H9 (cell line): Measurements from ENCODE around the gene SH3RF3. TPM values are rescaled to one million over a fixed set of nuclear protein-coding genes. Genes with fewer than 3 reads are reported as not detected.

Experiments used
- DNase-seq: peaks from one replicate; pipeline ENCODE4 v3.0.0-alpha.2; 2017
- H2AFZ ChIP-seq: one replicate; pipeline ENCODE4 v1.6.1; 2013; ENCODE audit warnings: mild to moderate bottlenecking, low read length, control low read depth, moderate library complexity
- H2AK5ac ChIP-seq: 2 replicates; pipeline ENCODE4 v1.6.1; 2013; ENCODE audit warnings: low read length, control low read depth, mixed read lengths; ENCODE audit not compliant: insufficient read length
- H2BK120ac ChIP-seq: one replicate; pipeline ENCODE4 v1.6.1; 2013; ENCODE audit warnings: low read depth, mild to moderate bottlenecking, low read length, control low read depth, inconsistent platforms; ENCODE audit not compliant: poor library complexity, severe bottlenecking
- H2BK12ac ChIP-seq: 2 replicates; pipeline ENCODE4 v1.6.1; 2013; ENCODE audit warnings: low read length, control low read depth, mixed read lengths, low read depth; ENCODE audit not compliant: insufficient read length
- H2BK15ac ChIP-seq: 2 replicates; pipeline ENCODE4 v1.6.1; 2013; ENCODE audit warnings: low read depth, low read length, control low read depth
- H2BK20ac ChIP-seq: one replicate; pipeline ENCODE4 v1.6.1; 2013; ENCODE audit warnings: low read depth, mild to moderate bottlenecking, low read length, control low read depth, inconsistent platforms; ENCODE audit not compliant: poor library complexity, severe bottlenecking
- H2BK5ac ChIP-seq: 2 replicates; pipeline ENCODE4 v1.6.1; 2013; ENCODE audit warnings: low read length, control low read depth, mixed read lengths; ENCODE audit not compliant: insufficient read length
- H3K14ac ChIP-seq: 2 replicates; pipeline ENCODE4 v1.6.1; 2013; ENCODE audit warnings: low read length, control low read depth; ENCODE audit not compliant: insufficient read depth
- H3K18ac ChIP-seq: 2 replicates; pipeline ENCODE4 v1.6.1; 2013; ENCODE audit warnings: low read depth, mild to moderate bottlenecking, mixed read lengths, low read length, control low read depth; ENCODE audit not compliant: insufficient read length
- H3K23ac ChIP-seq: 2 replicates; pipeline ENCODE4 v1.6.1; 2013; ENCODE audit warnings: low read length, control low read depth, mixed read lengths, low read depth; ENCODE audit not compliant: insufficient read length
- H3K23me2 ChIP-seq: 2 replicates; pipeline ENCODE4 v1.6.1; 2013; ENCODE audit warnings: low read depth, mild to moderate bottlenecking, mixed read lengths, low read length, control low read depth; ENCODE audit not compliant: insufficient read length, poor library complexity, severe bottlenecking
- H3K27ac ChIP-seq: 2 replicates; pipeline ENCODE4 v1.5.1; 2013; ENCODE audit warnings: low read length, control low read depth, mixed read lengths, low read depth; ENCODE audit not compliant: insufficient read length
- H3K27me3 ChIP-seq: 2 replicates; pipeline ENCODE4 v1.6.1; 2013; ENCODE audit warnings: low read length, control low read depth, inconsistent platforms; ENCODE audit not compliant: insufficient read depth
- H3K4ac ChIP-seq: 2 replicates; pipeline ENCODE4 v1.6.1; 2013; ENCODE audit warnings: low read depth, mild to moderate bottlenecking, control low read depth, inconsistent platforms, low read length, moderate library complexity
- H3K4me1 ChIP-seq: 2 replicates; pipeline ENCODE4 v1.6.1; 2013; ENCODE audit warnings: low read length, control low read depth, inconsistent platforms; ENCODE audit not compliant: insufficient read depth
- H3K4me2 ChIP-seq: 2 replicates; pipeline ENCODE4 v1.6.1; 2013; ENCODE audit warnings: low read length, control low read depth, mixed read lengths; ENCODE audit not compliant: insufficient read length, insufficient read depth
- H3K56ac ChIP-seq: 2 replicates; pipeline ENCODE4 v1.6.1; 2013; ENCODE audit warnings: low read depth, mild to moderate bottlenecking, mixed read lengths, low read length, control low read depth; ENCODE audit not compliant: insufficient read length
- H3K79me1 ChIP-seq: 2 replicates; pipeline ENCODE4 v1.6.1; 2013; ENCODE audit warnings: low read depth, mild to moderate bottlenecking, moderate library complexity, low read length, control low read depth, inconsistent platforms; ENCODE audit not compliant: insufficient read depth, poor library complexity, severe bottlenecking
- H3K79me2 ChIP-seq: 2 replicates; pipeline ENCODE4 v1.6.1; 2013; ENCODE audit warnings: low read length, control low read depth, inconsistent platforms; ENCODE audit not compliant: insufficient read depth
- H3K9ac ChIP-seq: 2 replicates; pipeline ENCODE4 v1.6.1; 2013; ENCODE audit warnings: low read length, control low read depth, mixed read lengths; ENCODE audit not compliant: insufficient read length; ENCODE audit errors: extremely low read depth
- H3K9me3 ChIP-seq: one replicate; pipeline ENCODE4 v1.6.1; 2013; ENCODE audit warnings: low read depth, low read length, inconsistent platforms; ENCODE audit not compliant: control insufficient read depth
- H3T11ph ChIP-seq: one replicate; pipeline ENCODE4 v1.6.1; 2013; ENCODE audit warnings: mild to moderate bottlenecking, low read length, control low read depth, inconsistent platforms
- H4K20me1 ChIP-seq: one replicate; pipeline ENCODE4 v1.6.1; 2013; ENCODE audit not compliant: control insufficient read depth, insufficient read length, insufficient read depth
- H4K5ac ChIP-seq: 2 replicates; pipeline ENCODE4 v1.6.1; 2013; ENCODE audit warnings: low read depth, mild to moderate bottlenecking, mixed read lengths, low read length, control low read depth; ENCODE audit not compliant: insufficient read length
- H4K8ac ChIP-seq: replicated peaks from 2 replicates; pipeline ENCODE4 v1.6.1; 2013; ENCODE audit warnings: low read length, control low read depth, mixed read lengths, low read depth; ENCODE audit not compliant: insufficient read length
- H4K91ac ChIP-seq: 2 replicates; pipeline ENCODE4 v1.6.1; 2013; ENCODE audit warnings: low read depth, mild to moderate bottlenecking, moderate library complexity, mixed read lengths, low read length, control low read depth; ENCODE audit not compliant: insufficient read length
- H3K27ac Mint-ChIP-seq, 3 experiments: 2 replicates in 2 of 3; 3 replicates in 1 of 3; pipeline ENCODE4 v1.8.0; 2020 to 2021; ENCODE audit warnings: mixed read lengths in 3 of 3, mild to moderate bottlenecking in 1 of 3, moderate library complexity in 1 of 3
- H3K27me3 Mint-ChIP-seq: 2 replicates; pipeline ENCODE4 v1.8.0; 2021; ENCODE audit warnings: low read depth, mild to moderate bottlenecking, moderate library complexity, mixed read lengths
- H3K36me3 Mint-ChIP-seq, 3 experiments: 2 replicates in 2 of 3; 3 replicates in 1 of 3; pipeline ENCODE4 v1.8.0; 2020 to 2021; ENCODE audit warnings: low read depth in 3 of 3, mixed read lengths in 3 of 3; ENCODE audit not compliant: insufficient read depth in 1 of 3
- H3K4me1 Mint-ChIP-seq, 2 experiments: 2 replicates each; pipeline ENCODE4 v1.8.0; 2020; ENCODE audit warnings: mixed read lengths in 2 of 2
- H3K4me3 Mint-ChIP-seq, 2 experiments: 2 replicates in 1 of 2; 3 replicates in 1 of 2; pipeline ENCODE4 v1.8.0; 2020 to 2021; ENCODE audit warnings: mild to moderate bottlenecking in 2 of 2, mixed read lengths in 2 of 2, moderate library complexity in 1 of 2
- H3K9me3 Mint-ChIP-seq, 2 experiments: 2 replicates in 1 of 2; 3 replicates in 1 of 2; pipeline ENCODE4 v1.8.0; 2020; ENCODE audit warnings: mild to moderate bottlenecking in 2 of 2, mixed read lengths in 2 of 2, moderate library complexity in 1 of 2
- WGBS: extraction: QIAGEN DNeasy Blood & Tissue Kit; methylation state at CpG from one replicate; pipeline ENCODE4 v1.1.7; 2013; ENCODE audit warnings: missing lambda C conversion rate, low lambda C conversion rate, mixed read lengths; ENCODE audit not compliant: insufficient read length; ENCODE audit errors: extremely low coverage; 5-methylcytosine and 5-hydroxymethylcytosine counted together
- total RNA-seq: library from RNA; stranded (reverse); gene quantifications from 2 replicates; pipeline ENCODE4 v1.2.1, GENCODE V29; 2021
- TF ChIP-seq, protein P1 (sequence below): fragments of 200-600 bp; sonication (generic); conservative IDR thresholded peaks from 3 replicates; pipeline ENCODE4 v1.8.0; 2021; ENCODE audit warnings: antibody characterized with exemption, mild to moderate bottlenecking

SH3RF3 gene
- total RNA-seq, 1 experiment from 2014 or later, result 0.46 TPM

DNA sequence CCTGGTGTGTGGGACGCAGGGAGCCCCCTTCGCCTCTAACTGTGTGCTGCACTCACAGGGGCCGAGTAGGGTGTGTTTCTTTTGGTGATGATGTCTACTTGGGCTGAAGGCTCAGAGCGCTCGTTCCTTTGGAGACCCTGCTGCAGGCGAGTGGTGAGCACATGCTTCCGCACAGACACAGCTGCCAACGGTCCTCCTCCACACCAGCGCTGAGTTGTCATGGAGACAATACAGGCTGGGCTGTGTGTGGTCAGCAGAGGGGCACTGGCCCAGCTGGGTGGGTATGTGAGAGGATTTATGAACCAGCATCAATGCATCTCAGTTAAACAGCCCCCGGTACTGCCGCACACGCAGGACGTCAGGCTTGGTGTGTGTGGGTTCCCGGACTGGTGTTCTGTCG, 143.5 kb downstream of the SH3RF3 start:
- Histone ChIP-seq H2AFZ (no peak overlapping the region), H4K8ac (no peak overlapping the region), H3K56ac (no peak overlapping the region), H3K23me2 (no peaks in the 10 kb centered on the region), H3K18ac (no peak overlapping the region), H3K27ac (no peak overlapping the region), H3K4me2 (no peak overlapping the region), H3K9ac (no peak overlapping the region), H3K9me3 (no peaks in the 10 kb centered on the region), H3K4me1 (no peaks in the 10 kb centered on the region), H2BK120ac (no peak overlapping the region), H2BK15ac (no peak overlapping the region), H2AK5ac (no peak overlapping the region), H3K79me2 (no peaks in the 10 kb centered on the region), H2BK5ac (no peak overlapping the region), H4K91ac (no peak overlapping the region), H2BK20ac (no peak overlapping the region), H4K5ac (no peak overlapping the region), H3K23ac (no peak overlapping the region), H3K79me1 (no peaks in the 10 kb centered on the region), H3K14ac (no peak overlapping the region), H3T11ph (no peak overlapping the region), H3K27me3 (no peaks in the 10 kb centered on the region), H4K20me1 (no peaks in the 10 kb centered on the region), H3K4ac (no peak overlapping the region), H2BK12ac (no peak overlapping the region)
- Mint-ChIP-seq H3K27me3 (0 out of 2 replicates have a peak, but pooled peaks cover 1% of the 10 kb centered on the region), H3K4me1 (peaks cover 4 to 9% of the 10 kb centered on the region in 2 experiments; a peak in 2 of 4 replicates), H3K27ac (no peak overlapping the region), H3K36me3 (no peaks in the 10 kb centered on the region), H3K4me3 (no peak overlapping the region), H3K9me3 (no peaks in the 10 kb centered on the region)
- no peak for DNase-seq
- TF ChIP-seq, protein P1, sequence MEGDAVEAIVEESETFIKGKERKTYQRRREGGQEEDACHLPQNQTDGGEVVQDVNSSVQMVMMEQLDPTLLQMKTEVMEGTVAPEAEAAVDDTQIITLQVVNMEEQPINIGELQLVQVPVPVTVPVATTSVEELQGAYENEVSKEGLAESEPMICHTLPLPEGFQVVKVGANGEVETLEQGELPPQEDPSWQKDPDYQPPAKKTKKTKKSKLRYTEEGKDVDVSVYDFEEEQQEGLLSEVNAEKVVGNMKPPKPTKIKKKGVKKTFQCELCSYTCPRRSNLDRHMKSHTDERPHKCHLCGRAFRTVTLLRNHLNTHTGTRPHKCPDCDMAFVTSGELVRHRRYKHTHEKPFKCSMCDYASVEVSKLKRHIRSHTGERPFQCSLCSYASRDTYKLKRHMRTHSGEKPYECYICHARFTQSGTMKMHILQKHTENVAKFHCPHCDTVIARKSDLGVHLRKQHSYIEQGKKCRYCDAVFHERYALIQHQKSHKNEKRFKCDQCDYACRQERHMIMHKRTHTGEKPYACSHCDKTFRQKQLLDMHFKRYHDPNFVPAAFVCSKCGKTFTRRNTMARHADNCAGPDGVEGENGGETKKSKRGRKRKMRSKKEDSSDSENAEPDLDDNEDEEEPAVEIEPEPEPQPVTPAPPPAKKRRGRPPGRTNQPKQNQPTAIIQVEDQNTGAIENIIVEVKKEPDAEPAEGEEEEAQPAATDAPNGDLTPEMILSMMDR, result no peak
- no CpG with 5 or more reads among the region's 15 CpGs for WGBS
